Measurements from ENCODE around the gene GALK2.
"Not testable (repeated sequence)": the region's sequence is repeated elsewhere in the genome, so short reads cannot be mapped to it uniquely, and the experiment has no call there.

The GALK2 gene

GRCh38 chr15:49309889-49310288, 139.8 kb downstream of the GALK2 start:
- Mint-ChIP-seq H3K36me3 (ENCODE audit: insufficient read depth) (peaks cover 11% of the 10 kb centered on the region), H3K27me3 (no peaks in the 10 kb centered on the region), H3K4me1 (peaks cover 32% of the 10 kb centered on the region), H3K27ac (ENCODE audit: low read depth) (no peak overlapping the region), H3K9me3 (no peaks in the 10 kb centered on the region), H3K4me3 (no peak overlapping the region)
- ATAC-seq (replicated peaks; ENCODE audit: extremely low read depth, poor library complexity, severe bottlenecking): no peak
- DNase-seq (ENCODE audit: low spot score in 2 of 2): no peak

- no peak overlapping the region for H3K4me3 Mint-ChIP-seq
- peaks cover 23% of the 10 kb centered on the region for H3K4me1 Mint-ChIP-seq
- ATAC-seq (replicated peaks; ENCODE audit: extremely low read depth, poor library complexity, severe bottlenecking): no peak
- H3K27ac Mint-ChIP-seq (ENCODE audit: low read depth): no peak overlapping the region
- H3K9me3 Mint-ChIP-seq: no peaks in the 10 kb centered on the region
- no peak for DNase-seq (ENCODE audit: low spot score in 2 of 2)
- no peaks in the 10 kb centered on the region for H3K27me3 Mint-ChIP-seq
- H3K36me3 Mint-ChIP-seq (ENCODE audit: insufficient read depth): peaks cover 8% of the 10 kb centered on the region
Measured at GRCh38 chr15:49313650-49314049, 143.6 kb downstream of the GALK2 start.

GRCh38 chr15:49314716-49315115, 144.7 kb downstream of the GALK2 start:
- Mint-ChIP-seq H3K27ac (ENCODE audit: low read depth) (no peak overlapping the region), H3K9me3 (no peaks in the 10 kb centered on the region), H3K27me3 (no peaks in the 10 kb centered on the region), H3K36me3 (ENCODE audit: insufficient read depth) (peaks cover 9% of the 10 kb centered on the region), H3K4me3 (no peak overlapping the region), H3K4me1 (peaks cover 23% of the 10 kb centered on the region)
- DNase-seq (ENCODE audit: low spot score in 2 of 2) (no peak), ATAC-seq (replicated peaks; ENCODE audit: extremely low read depth, poor library complexity, severe bottlenecking) (no peak)

GRCh38 chr15:49315391-49315823, 145.4 kb downstream of the GALK2 start:
- H3K9me3 Mint-ChIP-seq: no peaks in the 10 kb centered on the region
- H3K36me3 Mint-ChIP-seq (ENCODE audit: insufficient read depth): peaks cover 8% of the 10 kb centered on the region
- DNase-seq (ENCODE audit: low spot score in 2 of 2): no peak
- peaks cover 23% of the 10 kb centered on the region for H3K4me1 Mint-ChIP-seq
- no peaks in the 10 kb centered on the region for H3K27me3 Mint-ChIP-seq
- H3K4me3 Mint-ChIP-seq: no peak overlapping the region
- no peak overlapping the region for H3K27ac Mint-ChIP-seq (ENCODE audit: low read depth)
- no peak for ATAC-seq (replicated peaks; ENCODE audit: extremely low read depth, poor library complexity, severe bottlenecking)

- Mint-ChIP-seq H3K36me3 (ENCODE audit: insufficient read depth) (peaks cover 10% of the 10 kb centered on the region), H3K9me3 (no peaks in the 10 kb centered on the region), H3K4me1 (no peaks in the 10 kb centered on the region), H3K27ac (ENCODE audit: low read depth) (no peak overlapping the region), H3K27me3 (no peaks in the 10 kb centered on the region), H3K4me3 (no peak overlapping the region)
- no peak for ATAC-seq (replicated peaks; ENCODE audit: extremely low read depth, poor library complexity, severe bottlenecking)
- DNase-seq (ENCODE audit: low spot score in 2 of 2): no peak
Measured at GRCh38 chr15:49320351-49320750, 150.3 kb downstream of the GALK2 start.

- Mint-ChIP-seq H3K9me3 (no peaks in the 10 kb centered on the region), H3K4me1 (no peaks in the 10 kb centered on the region), H3K27me3 (no peaks in the 10 kb centered on the region), H3K27ac (ENCODE audit: low read depth) (peak overlapping the region; percentile 67), H3K36me3 (ENCODE audit: insufficient read depth) (peaks cover 15% of the 10 kb centered on the region), H3K4me3 (no peak overlapping the region)
- ATAC-seq (replicated peaks; ENCODE audit: extremely low read depth, poor library complexity, severe bottlenecking): no peak
- no peak for DNase-seq (ENCODE audit: low spot score in 2 of 2)
Measured at GRCh38 chr15:49323207-49323606, 153.2 kb downstream of the GALK2 start.

GRCh38 chr15:49327927-49328326, 157.9 kb downstream of the GALK2 start:
- H3K27ac Mint-ChIP-seq (ENCODE audit: low read depth): no peak overlapping the region
- no peaks in the 10 kb centered on the region for H3K27me3 Mint-ChIP-seq
- DNase-seq (ENCODE audit: low spot score in 2 of 2): no peak
- H3K9me3 Mint-ChIP-seq: no peaks in the 10 kb centered on the region
- ATAC-seq (replicated peaks; ENCODE audit: extremely low read depth, poor library complexity, severe bottlenecking): no peak
- peaks cover 12% of the 10 kb centered on the region for H3K36me3 Mint-ChIP-seq (ENCODE audit: insufficient read depth)
- no peak overlapping the region for H3K4me3 Mint-ChIP-seq
- H3K4me1 Mint-ChIP-seq: no peaks in the 10 kb centered on the region

- ATAC-seq (replicated peaks; ENCODE audit: extremely low read depth, poor library complexity, severe bottlenecking): no peak
- H3K9me3 Mint-ChIP-seq: no peaks in the 10 kb centered on the region
- no peak overlapping the region for H3K27ac Mint-ChIP-seq (ENCODE audit: low read depth)
- no peak overlapping the region for H3K4me3 Mint-ChIP-seq
- H3K36me3 Mint-ChIP-seq (ENCODE audit: insufficient read depth): peaks cover 12% of the 10 kb centered on the region
- DNase-seq (ENCODE audit: low spot score in 2 of 2): no peak
- no peaks in the 10 kb centered on the region for H3K4me1 Mint-ChIP-seq
- H3K27me3 Mint-ChIP-seq: no peaks in the 10 kb centered on the region
Measured at GRCh38 chr15:49328941-49329340, 158.9 kb downstream of the GALK2 start.

GRCh38 chr15:49330166-49330565, 160.1 kb downstream of the GALK2 start:
- Mint-ChIP-seq H3K36me3 (ENCODE audit: insufficient read depth) (peaks cover 12% of the 10 kb centered on the region), H3K9me3 (no peaks in the 10 kb centered on the region), H3K4me3 (no peak overlapping the region), H3K4me1 (no peaks in the 10 kb centered on the region), H3K27me3 (no peaks in the 10 kb centered on the region), H3K27ac (ENCODE audit: low read depth) (no peak overlapping the region)
- ATAC-seq (replicated peaks; ENCODE audit: extremely low read depth, poor library complexity, severe bottlenecking): no peak
- DNase-seq (ENCODE audit: low spot score in 2 of 2): no peak

GRCh38 chr15:49331442-49331841, 161.4 kb downstream of the GALK2 start:
- ATAC-seq (replicated peaks; ENCODE audit: extremely low read depth, poor library complexity, severe bottlenecking): no peak

GRCh38 chr15:49331951-49332350, 161.9 kb downstream of the GALK2 start:
- no peaks in the 10 kb centered on the region for H3K4me1 Mint-ChIP-seq
- ATAC-seq (replicated peaks; ENCODE audit: extremely low read depth, poor library complexity, severe bottlenecking): no peak

More at GRCh38 chr15:49331442-49331841, 161.4 kb downstream of the GALK2 start:
- Mint-ChIP-seq H3K4me3 (no peak overlapping the region), H3K4me1 (no peaks in the 10 kb centered on the region), H3K36me3 (ENCODE audit: insufficient read depth) (peaks cover 10% of the 10 kb centered on the region), H3K27me3 (no peaks in the 10 kb centered on the region), H3K27ac (ENCODE audit: low read depth) (no peak overlapping the region), H3K9me3 (no peaks in the 10 kb centered on the region)
- DNase-seq (ENCODE audit: low spot score in 2 of 2): no peak

GRCh38 chr15:49339656-49340055, 169.6 kb downstream of the GALK2 start:
- H3K27ac Mint-ChIP-seq (ENCODE audit: low read depth): no peak overlapping the region
- DNase-seq (ENCODE audit: low spot score in 2 of 2): no peak
- H3K9me3 Mint-ChIP-seq: no peaks in the 10 kb centered on the region
- no peaks in the 10 kb centered on the region for H3K27me3 Mint-ChIP-seq
- H3K36me3 Mint-ChIP-seq (ENCODE audit: insufficient read depth): no peaks in the 10 kb centered on the region
- no peak for ATAC-seq (replicated peaks; ENCODE audit: extremely low read depth, poor library complexity, severe bottlenecking)
- no peaks in the 10 kb centered on the region for H3K4me1 Mint-ChIP-seq
- H3K4me3 Mint-ChIP-seq: no peak overlapping the region

More at GRCh38 chr15:49331951-49332350, 161.9 kb downstream of the GALK2 start:
- Mint-ChIP-seq H3K27ac (ENCODE audit: low read depth) (no peak overlapping the region), H3K4me3 (no peak overlapping the region), H3K9me3 (no peaks in the 10 kb centered on the region), H3K27me3 (no peaks in the 10 kb centered on the region), H3K36me3 (ENCODE audit: insufficient read depth) (peaks cover 10% of the 10 kb centered on the region)
- DNase-seq (ENCODE audit: low spot score in 2 of 2): no peak

- ATAC-seq (replicated peaks; ENCODE audit: extremely low read depth, poor library complexity, severe bottlenecking) (no peak), DNase-seq (ENCODE audit: low spot score in 2 of 2) (no peak)
- Mint-ChIP-seq H3K4me1 (no peaks in the 10 kb centered on the region), H3K36me3 (ENCODE audit: insufficient read depth) (peaks cover 2% of the 10 kb centered on the region), H3K4me3 (no peak overlapping the region), H3K27me3 (no peaks in the 10 kb centered on the region), H3K27ac (ENCODE audit: low read depth) (no peak overlapping the region), H3K9me3 (no peaks in the 10 kb centered on the region)
Measured at GRCh38 chr15:49343546-49343945, 173.5 kb downstream of the GALK2 start.

- H3K4me3 Mint-ChIP-seq, H3K4me1 Mint-ChIP-seq: not testable (repeated sequence)
Measured at GRCh38 chr15:49354439-49354838, 184.4 kb downstream of the GALK2 start.

More at GRCh38 chr15:49354439-49354838, 184.4 kb downstream of the GALK2 start:
- DNase-seq (ENCODE audit: low spot score in 2 of 2); ATAC-seq (replicated peaks; ENCODE audit: extremely low read depth, poor library complexity, severe bottlenecking); H3K27me3 Mint-ChIP-seq; H3K36me3 Mint-ChIP-seq (ENCODE audit: insufficient read depth); H3K9me3 Mint-ChIP-seq; H3K27ac Mint-ChIP-seq (ENCODE audit: low read depth): not testable (repeated sequence)

Data from central memory CD8-positive, alpha-beta T cell (primary cell).